COLO668 (cell line): ENCODE data around the gene TRAF4.
A peak's percentile ranks its signal among the peaks of the same experiment; 100 is the strongest.
"Not testable (repeated sequence)": the region's sequence is repeated elsewhere in the genome, so short reads cannot be mapped to it uniquely, and the experiment has no call there.

Experiments
- DNase-seq: peaks from one replicate; lab custom pipeline; 2025; ENCODE audit not compliant: unreplicated experiment; lab: John Stamatoyannopoulos, UW

TRAF4 gene

DNA sequence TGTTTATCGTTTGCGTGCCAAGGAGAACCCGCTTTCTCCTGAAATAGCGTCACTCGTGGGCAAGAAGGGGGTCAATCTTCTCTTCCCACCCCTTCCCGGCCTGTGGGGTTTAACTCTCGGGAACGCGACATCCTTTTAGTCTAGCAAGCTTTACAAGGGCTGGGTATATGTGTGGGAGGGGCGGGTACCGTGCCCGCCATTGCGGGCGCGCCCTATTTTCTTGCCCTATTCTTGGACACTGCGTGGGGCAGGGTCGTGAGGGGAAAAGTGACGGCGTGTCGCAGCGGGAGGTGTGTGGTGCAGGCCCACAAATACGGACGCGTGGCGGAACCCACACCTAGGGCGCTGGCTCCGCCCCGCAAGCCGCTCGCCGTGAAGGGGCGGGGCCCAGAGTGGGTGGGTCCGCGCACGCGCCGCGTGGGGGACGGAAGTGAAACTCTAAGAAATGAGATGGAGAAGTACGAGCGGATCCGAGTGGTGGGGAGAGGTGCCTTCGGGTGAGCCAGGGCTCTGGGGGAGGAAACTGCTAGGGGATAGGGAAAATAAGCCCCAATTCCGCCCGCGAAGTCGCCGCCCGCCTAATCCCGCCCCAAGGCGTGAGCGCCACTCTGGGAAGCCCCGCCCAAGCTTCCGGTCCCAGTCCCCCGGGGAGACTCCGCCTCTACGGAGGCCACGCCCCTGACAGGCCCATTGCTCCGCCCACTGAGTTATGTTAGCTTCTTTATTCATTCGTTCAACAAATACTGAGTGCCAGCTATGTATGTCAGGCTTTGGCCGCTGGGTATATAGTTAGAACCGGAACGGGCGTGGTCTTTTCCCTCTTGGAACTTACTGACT is 15.2 kb upstream of the TRAF4 start, which contains the start of gene NEK8:
Gene NEK8 (plus strand): TSS at position 425 of the 837 bp plus-strand sequence. CDS start 26 bp downstream, at position 451.
- peak; percentile 86 for DNase-seq

DNA sequence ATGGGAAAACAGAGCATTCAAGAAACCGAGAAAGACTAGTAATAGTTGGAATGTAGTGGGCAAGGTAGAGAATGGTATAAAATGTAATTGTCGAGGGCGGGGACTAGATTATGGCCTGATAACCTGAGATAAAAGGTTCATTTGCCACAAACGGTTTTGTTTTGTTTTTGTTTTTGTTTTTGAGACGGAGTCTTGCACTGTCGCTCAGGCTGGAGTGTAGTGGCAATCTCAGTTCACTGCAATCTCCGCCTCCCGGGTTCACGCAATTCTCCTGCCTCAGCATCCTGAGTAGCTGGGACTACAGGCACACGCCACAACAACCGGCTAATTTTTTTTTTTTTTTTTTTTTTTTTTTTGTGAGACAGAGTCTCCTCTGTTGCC is 13.9 kb upstream of the TRAF4 start:
- no peak for DNase-seq

DNA sequence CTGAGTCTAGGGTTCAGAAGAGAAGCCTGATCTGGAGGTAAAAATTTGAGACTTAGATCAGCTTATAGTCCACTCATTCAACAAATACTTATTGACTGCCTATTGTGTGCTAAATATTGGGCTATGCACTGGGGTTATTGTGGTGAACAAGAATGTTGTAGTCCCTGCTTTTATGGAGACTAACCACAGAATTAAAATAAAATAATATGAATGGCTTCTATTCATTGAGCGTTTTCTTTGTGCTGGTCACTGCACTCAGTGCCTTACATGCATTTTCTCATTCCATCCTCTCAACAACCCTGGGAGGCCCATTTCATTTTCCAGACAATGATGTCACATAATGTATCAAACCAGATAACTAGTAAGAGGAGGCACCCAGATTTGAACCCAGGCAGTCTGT is 10.5 kb upstream of the TRAF4 start:
- DNase-seq, result no peak

DNA sequence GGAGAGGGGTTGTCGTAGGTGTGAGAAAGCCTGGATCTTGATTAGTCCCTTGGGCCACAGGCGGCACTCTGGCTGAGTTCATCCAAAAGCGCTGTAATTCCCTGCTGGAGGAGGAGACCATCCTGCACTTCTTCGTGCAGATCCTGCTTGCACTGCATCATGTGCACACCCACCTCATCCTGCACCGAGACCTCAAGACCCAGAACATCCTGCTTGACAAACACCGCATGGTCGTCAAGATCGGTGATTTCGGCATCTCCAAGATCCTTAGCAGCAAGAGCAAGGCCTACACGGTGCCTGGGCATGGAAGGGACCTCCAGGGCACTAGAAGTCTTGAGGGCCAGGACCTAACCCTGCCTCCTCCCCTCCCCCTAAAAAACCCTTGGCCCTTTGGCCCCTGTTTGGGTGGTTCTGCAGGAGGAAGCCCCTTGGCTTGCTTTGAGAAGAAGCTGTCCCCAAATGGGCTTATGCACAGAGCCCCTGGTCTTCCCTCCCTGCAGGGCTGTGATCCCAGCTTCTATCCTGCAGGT is 9.0 kb upstream of the TRAF4 start:
- DNase-seq, result no peak

DNA sequence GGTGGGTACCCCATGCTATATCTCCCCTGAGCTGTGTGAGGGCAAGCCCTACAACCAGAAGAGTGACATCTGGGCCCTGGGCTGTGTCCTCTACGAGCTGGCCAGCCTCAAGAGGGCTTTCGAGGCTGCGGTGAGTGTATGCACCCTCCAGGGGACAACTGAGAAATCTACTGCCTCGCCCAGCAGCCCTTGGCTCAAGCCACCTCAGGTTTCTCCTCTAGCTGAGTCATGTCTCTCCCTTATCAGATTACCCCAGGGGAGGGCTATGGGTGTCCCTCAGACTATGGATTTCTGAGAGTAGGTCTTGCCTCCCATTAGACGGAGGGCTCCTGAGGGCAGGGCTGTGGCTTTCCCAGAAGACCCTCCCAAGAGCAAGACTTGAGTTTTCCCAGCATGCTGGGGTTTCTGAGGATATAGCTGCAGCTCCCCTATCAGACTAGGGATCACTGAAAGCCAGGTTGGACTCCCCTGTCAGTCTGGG is 8.5 kb upstream of the TRAF4 start:
- DNase-seq, result no peak

DNA sequence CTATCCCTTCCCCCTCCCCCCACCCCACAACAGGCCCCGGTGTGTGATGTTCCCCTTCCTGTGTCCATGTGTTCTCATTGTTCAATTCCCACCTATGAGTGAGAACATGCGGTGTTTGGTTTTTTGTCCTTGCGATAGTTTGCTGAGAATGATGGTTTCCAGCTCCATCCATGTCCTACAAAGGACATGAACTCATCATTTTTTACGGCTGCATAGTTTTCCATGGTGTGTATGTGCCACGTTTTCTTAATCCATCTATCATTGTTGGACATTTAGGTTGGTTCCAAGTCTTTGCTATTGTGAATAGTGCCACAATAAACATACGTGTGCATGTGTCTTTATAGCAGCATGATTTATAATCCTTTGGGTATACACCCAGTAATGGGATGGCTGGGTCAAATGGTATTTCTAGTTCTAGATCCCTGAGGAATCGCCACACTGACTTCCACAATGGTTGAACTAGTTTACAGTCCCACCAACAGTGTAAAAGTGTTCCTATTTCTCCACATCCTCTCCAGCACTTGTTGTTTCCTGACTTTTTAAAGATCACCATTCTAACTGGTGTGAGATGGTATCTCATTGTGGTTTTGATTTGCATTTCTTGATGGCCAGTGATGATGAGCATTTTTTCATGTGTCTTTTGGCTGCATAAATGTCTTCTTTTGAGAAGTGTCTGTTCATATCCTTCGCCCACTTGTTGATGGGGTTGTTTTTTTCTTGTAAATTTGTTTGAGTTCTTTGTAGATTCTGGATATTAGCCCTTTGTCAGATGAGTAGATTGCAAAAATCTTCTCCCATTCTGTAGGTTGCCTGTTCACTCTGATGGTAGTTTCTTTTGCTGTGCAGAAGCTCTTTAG is 7.7 kb upstream of the TRAF4 start:
- DNase-seq, result not testable (repeated sequence)

DNA sequence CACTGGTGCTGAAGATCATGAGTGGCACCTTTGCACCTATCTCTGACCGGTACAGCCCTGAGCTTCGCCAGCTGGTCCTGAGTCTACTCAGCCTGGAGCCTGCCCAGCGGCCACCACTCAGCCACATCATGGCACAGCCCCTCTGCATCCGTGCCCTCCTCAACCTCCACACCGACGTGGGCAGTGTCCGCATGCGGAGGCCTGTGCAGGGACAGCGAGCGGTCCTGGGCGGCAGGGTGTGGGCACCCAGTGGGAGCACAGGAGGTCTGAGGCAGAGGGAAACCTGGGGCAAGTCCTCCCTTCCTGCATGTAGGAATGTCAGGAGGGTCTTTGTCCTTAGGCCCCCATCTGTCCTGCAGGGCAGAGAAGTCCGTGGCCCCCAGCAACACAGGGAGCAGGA is 6.5 kb upstream of the TRAF4 start:
- DNase-seq, result no peak

DNA sequence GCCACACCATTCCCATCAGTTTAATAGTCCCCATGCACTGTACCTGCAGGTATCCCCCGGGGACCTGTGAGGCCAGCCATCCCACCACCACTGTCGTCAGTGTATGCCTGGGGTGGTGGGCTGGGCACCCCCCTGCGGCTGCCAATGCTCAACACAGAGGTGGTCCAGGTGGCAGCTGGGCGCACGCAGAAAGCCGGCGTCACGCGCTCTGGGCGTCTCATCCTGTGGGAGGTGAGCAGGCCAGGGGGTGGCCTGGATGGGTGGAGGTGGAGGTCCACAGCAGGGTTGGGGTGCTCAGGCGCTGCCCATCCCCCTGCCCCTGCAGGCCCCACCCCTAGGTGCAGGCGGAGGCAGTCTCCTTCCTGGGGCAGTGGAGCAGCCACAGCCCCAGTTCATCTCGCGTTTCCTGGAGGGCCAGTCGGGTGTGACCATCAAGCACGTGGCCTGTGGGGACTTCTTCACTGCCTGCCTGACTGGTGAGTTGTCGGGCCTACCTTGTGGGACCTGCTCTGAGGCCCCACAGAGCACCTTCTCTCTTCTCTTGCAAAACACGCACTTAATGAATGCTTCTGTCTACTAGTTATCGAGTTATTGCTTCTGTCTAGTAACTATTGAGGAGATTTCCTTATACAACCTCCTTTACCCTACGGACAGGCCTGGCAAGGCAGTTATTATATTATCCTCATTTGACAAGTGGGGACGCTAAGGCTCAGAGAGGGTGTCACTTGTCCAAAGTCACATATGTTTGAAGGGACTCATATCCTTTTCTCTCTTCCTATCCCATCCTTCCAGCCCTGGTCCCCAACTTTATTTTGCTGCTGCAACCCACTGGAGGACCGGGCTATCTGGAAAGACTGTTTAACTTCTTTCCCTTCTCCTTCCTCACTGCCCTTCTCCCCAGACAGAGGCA is 5.8 kb upstream of the TRAF4 start:
- peak; percentile 6 for DNase-seq

DNA sequence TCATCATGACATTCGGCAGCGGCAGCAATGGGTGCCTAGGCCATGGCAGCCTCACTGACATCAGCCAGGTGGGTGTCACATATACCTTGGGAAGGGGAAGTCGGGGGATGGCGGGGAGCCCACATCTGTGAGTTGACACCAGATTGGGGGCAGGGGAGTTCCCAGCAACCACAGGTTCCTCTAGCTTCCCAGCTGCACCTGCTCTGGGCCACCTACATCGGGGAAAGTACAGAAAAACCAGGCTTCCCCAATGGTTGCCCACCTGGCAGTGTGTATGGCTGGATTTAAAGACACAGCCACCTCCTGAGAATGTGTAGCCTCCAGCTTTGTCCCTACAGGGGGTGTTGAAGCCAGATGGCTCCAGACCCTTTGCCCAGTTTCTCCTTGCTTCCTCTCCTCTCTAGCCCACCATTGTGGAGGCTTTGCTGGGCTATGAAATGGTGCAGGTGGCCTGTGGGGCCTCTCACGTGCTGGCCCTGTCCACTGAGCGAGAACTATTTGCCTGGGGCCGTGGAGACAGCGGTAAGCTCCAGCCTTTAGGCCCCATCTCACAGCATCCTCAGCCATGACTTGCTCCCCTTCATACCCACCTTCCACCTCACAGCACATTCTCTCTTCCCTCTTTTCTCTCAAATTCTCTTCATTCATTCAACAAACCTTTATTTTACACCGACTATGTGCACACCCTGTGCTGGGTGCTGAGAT is 5.0 kb upstream of the TRAF4 start:
- no peak for DNase-seq

DNA sequence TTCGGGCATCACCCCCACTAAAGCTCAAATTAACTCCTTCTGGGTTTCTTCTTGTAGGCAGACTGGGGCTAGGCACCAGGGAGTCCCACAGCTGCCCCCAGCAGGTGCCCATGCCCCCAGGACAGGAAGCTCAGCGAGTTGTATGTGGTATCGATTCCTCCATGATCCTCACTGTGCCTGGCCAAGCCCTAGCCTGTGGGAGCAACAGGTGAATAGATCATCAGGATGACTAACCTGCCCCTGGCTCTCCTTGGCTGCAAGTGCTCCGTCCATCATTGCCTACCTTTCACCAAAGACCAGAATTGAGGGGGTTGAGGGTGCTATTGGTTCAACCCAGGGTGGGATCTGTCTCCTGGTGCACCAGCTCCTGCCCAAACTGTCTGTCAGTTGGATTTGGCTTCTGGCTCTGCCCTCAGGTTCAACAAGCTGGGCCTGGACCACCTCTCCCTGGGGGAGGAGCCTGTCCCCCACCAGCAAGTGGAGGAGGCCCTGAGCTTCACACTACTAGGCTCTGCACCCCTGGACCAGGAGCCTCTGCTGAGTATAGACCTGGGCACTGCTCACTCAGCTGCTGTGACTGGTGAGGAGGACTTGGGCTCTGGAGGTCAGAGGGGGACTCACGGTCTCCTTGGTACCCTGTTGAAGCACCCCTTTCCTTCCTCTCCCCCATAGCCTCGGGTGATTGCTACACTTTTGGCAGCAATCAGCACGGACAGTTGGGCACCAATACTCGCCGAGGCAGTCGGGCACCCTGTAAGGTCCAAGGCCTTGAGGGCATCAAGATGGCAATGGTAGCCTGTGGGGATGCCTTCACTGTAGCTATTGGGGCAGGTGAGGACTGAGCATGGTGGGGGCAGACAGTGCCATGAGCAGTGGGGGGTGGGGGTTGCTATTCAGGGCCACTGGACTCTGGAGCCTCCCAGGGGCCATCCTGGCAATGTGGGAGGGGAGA is 3.1 kb upstream of the TRAF4 start:
- DNase-seq, result no peak

DNA sequence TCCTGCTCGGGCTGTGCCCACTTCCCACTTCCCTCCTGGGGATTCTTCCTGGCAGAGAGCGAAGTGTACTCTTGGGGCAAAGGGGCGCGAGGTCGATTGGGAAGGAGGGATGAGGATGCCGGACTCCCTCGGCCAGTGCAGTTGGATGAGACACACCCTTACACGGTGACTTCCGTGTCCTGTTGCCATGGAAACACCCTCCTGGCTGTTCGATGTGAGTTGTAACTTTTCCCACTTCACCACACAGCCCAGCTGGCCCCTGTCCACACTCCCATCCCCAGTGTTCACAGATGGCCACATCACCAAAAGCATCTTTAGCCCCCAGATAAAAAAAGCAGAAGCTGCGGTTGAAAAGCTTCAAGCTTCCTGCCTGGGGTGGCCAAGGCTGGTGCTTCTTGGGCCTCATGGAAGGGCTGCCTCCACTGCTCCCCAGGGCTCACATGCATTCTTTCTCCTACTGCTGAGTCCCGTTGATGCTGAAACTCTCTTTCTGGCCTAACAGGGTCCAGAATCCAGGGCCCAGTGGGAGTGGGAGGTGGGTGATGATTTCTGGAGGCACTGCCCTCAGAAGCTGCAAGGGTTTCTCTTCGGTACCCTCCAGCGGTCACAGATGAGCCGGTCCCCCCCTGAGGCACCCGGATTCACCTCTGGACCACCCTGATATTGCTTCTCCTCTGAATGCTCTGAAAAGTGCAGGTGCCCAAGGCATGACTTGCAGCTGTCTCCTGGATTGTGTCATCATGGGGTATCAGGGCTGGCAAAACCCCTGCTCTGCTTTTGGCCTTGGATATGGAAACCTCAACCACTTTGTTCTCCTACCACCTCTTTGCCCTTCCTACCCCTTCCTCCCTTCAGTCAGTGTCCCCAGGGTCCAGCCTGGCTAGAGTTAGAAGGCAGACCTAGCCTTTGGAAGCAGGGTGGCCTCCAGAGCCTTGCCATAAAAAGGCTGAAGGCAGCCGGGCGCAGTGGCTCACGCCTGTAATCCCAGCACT is 2.2 kb upstream of the TRAF4 start:
- no peak for DNase-seq

DNA sequence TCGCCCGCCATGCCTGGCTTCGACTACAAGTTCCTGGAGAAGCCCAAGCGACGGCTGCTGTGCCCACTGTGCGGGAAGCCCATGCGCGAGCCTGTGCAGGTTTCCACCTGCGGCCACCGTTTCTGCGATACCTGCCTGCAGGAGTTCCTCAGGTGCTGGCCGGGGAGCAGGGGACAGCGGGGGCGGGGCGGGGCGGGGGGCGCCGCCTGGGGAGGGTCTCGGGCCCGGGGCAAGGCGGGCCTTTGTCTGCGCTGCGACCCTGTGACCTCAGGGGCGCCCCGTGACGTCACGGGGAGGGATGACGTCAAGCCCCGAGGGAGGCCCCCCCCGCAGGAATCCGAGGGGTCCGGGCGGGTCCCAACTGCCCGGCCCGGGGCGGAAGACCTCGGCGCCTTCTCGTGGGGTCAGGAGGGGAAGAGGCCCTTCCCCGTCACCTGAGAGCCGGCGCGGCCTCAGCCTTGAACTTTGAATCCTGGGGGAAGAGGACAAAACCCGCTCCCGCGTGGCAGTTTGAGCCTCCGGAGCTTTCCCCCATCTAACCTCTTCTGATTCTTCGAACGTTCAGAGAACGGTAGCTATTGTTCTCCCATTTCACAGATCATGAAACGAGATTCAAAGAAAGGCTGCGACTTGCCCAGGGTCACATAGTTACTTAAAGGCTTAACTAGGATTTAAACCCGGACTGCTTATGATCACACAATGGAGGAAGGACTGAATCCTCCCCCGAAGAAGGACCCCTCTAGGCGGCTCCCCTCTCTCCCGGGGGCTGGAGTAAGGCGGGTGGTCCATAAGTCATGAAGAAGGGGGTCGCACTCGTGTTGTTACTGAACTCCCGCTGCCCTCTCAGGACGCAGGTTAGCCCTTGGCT is 527 bp downstream of the TRAF4 start:
- DNase-seq, result peak; percentile 61

DNA sequence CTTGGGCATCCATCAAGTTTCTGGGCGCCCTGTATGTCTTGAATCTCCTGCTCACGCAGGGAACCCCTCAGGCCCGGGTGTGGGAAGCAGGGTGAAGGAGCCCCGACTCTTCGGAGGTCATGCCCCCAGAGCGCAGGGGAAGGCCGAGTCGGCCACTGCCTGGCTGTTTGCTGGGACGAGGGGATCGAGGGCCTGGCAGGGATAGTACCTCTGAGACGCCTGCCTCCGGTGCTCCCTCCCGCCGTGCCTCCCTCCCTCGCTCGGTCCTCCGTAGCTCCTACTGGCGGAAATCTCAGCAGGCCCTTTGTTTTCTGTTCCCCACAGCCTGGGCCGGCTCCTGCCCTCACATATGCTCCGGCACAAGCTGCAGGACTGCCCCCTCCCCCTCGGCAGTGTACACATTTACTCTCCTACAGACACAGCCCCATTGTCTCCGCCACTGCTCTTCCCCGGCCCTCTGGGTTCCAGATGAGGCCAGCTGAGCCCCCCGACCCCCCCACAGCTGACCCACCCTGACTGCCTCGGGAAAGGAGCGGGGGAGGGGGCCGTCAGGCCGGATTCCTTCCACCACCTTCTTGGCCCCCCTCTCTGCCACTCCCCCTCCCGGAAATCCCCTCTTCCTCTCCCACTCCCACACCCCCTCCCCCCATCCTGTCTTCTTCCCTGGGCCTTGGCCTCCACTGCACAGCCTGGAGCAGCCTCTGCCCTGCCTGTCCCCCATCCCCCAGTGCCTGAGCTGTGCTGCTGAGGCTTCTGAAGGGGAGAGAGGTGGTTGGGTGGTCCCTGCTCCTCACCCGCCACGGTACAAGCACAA is 1.4 kb downstream of the TRAF4 start:
- peak; percentile 72 for DNase-seq

DNA sequence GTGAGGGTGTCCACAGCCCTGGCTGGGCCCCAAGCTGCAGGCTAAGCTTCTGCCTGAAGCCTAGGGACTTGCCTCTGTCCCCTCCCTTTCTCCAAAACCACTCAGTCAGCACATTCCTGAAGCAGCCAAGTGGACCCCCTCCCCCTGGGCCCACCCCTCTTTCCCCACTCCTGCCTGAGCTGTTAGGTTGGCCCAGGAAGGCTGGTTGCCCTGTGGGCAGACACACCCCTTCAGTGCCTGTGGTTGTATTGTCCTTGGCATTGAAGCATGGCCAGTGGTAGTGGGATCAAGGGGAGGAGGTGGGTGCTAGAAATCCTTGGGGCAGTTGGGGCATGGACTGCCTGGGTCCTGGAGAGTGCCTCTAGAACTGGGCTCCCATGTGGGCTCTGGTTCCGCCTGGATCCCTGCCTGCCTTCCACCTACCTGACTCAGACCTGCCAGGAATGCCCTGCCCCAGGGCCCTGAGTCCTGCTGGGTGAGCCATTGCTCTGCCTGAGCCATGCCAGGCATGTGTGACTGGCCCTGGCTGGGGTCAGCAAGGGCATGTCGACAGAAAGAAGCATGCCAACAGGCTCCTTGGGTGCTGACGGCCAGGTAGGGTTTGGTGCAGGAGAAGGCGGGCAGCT is 2.1 kb downstream of the TRAF4 start:
- no peak for DNase-seq

DNA sequence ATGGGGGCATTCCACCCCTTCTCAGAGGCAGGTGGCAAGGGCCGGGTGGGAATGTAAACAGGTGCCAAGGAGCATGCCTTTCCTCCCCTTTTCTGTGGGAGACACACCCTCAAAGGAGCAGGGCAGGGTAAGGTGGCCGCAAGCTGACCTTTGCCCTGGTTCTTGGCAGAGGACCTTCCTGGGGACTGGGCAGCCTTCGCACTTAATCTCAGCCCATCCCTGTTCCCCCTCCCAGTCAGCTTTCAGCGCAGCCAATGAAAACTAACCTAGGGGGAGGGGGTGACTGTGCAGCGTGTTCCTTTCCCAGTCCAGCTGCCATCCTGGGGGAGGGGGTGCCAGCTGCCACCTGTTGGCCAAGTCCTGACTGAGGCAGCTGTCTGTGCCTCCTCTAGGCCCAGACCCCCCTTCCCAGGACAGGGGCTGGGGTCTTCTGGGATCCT is 2.8 kb downstream of the TRAF4 start:
- peak; percentile 61 for DNase-seq
